ENCODE data around the gene CFAP206. TPM values are rescaled to one million over a fixed set of nuclear protein-coding genes. Genes with fewer than 3 reads are reported as not detected.

CFAP206 gene
- total and polyA plus RNA-seq, 8 donors, result 0.59 to 4.3 (median 2.8) TPM

- no peak for TF ChIP-seq CTCF (IDR thresholded peaks at IDR 0.05)
- DNase-seq, result no peak
- intact Hi-C loops (cut with DNase I), result no loop called here
Observed at GRCh38 chr6:87373377-87373776, 34.4 kb upstream of the CFAP206 start.

DNA sequence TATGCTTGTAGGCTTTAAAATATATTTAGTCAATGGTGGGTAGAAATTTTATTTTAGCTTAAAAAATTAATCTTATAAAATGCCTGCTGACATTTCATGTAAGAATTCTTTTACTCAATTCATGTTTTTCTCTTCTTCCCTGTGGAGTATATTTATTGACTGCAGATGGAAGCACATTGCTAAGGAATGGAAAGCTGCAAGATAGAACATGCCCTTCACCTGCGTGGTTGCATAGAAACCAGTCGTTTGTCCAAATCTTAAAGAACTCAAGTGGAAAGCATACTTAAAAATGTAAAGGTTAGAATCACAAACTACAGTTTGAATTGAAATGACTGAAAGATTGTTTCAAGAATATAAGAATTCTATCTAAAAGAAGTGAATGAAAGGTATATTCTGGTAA lies 32.5 kb upstream of the CFAP206 start:
- DNase-seq, result no peak
- no peaks in the 10 kb centered on the region for H3K27me3 ChIP-seq
- intact Hi-C loops (cut with DNase I), result no loop called here
- no peak overlapping the region for H3K4me3 ChIP-seq
- H3K4me1 ChIP-seq, result no peaks in the 10 kb centered on the region
- no peak for ATAC-seq
- H3K36me3 ChIP-seq, result no peaks in the 10 kb centered on the region
- no peak for TF ChIP-seq CTCF (IDR thresholded peaks at IDR 0.05)
- no peak overlapping the region for H3K27ac ChIP-seq
- H3K9me3 ChIP-seq, result peaks cover 0 to 3% of the 10 kb centered on the region in 2 donors

More at GRCh38 chr6:87373377-87373776, 34.4 kb upstream of the CFAP206 start:
- Histone ChIP-seq H3K27me3 (no peaks in the 10 kb centered on the region), H3K27ac (no peak overlapping the region), H3K4me1 (no peaks in the 10 kb centered on the region), H3K36me3 (no peaks in the 10 kb centered on the region), H3K4me3 (no peak overlapping the region), H3K9me3 (peaks cover 0 to 9% of the 10 kb centered on the region in 2 donors)
- ATAC-seq, result no peak

GRCh38 chr6:87376643-87377042 lies 31.1 kb upstream of the CFAP206 start:
- Histone ChIP-seq H3K27me3 (no peaks in the 10 kb centered on the region), H3K36me3 (no peaks in the 10 kb centered on the region), H3K4me1 (no peaks in the 10 kb centered on the region), H3K27ac (no peak overlapping the region), H3K4me3 (no peak overlapping the region), H3K9me3 (peaks cover 0 to 3% of the 10 kb centered on the region in 2 donors)
- intact Hi-C loops (cut with DNase I), result no loop called here
- no peak for TF ChIP-seq CTCF (IDR thresholded peaks at IDR 0.05)
- ATAC-seq, result no peak
- no peak for DNase-seq

DNA sequence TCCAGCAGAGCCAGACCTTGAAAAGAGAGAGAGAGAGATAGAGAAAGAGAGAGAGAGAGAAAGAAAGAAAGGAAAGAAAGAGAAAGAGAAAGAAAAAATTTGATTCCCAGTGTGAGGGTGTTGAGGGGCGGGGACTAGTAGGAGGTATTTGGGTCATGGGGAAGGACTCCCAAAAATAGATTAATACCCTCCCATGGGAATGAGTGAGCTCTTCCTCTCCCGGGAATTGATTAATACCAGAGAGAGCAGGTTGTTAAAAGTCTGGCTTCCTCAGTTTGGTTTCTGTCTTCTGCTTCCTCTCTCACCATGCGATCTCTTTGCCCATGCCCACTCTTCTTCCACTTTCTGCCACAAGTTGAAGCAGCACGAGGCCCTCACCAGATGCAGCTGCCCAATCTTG lies 28.8 kb upstream of the CFAP206 start:
- Histone ChIP-seq H3K9me3 (no peaks in the 10 kb centered on the region), H3K27ac (no peak overlapping the region), H3K4me3 (no peak overlapping the region), H3K4me1 (no peaks in the 10 kb centered on the region), H3K27me3 (no peaks in the 10 kb centered on the region), H3K36me3 (no peaks in the 10 kb centered on the region)
- no peak for TF ChIP-seq CTCF (IDR thresholded peaks at IDR 0.05)
- intact Hi-C loops (cut with DNase I), result no loop called here
- ATAC-seq (no peak), DNase-seq (no peak)

- H3K27ac ChIP-seq, result no peak overlapping the region
- no peak overlapping the region for H3K4me3 ChIP-seq
- no peaks in the 10 kb centered on the region for H3K27me3 ChIP-seq
- DNase-seq, result no peak
- H3K36me3 ChIP-seq, result no peaks in the 10 kb centered on the region
- H3K9me3 ChIP-seq, result no peaks in the 10 kb centered on the region
- ATAC-seq, result no peak
- intact Hi-C loops (cut with DNase I), result no loop called here
- TF ChIP-seq CTCF (IDR thresholded peaks at IDR 0.05), result no peak
- H3K4me1 ChIP-seq, result no peaks in the 10 kb centered on the region
Observed at GRCh38 chr6:87382861-87383260, 24.9 kb upstream of the CFAP206 start.
